ENCODE results near the gene RETREG2.

GRCh38 chr2:219219784-219220532 lies 41.9 kb downstream of the RETREG2 start:
- TF ChIP-seq, protein P1, sequence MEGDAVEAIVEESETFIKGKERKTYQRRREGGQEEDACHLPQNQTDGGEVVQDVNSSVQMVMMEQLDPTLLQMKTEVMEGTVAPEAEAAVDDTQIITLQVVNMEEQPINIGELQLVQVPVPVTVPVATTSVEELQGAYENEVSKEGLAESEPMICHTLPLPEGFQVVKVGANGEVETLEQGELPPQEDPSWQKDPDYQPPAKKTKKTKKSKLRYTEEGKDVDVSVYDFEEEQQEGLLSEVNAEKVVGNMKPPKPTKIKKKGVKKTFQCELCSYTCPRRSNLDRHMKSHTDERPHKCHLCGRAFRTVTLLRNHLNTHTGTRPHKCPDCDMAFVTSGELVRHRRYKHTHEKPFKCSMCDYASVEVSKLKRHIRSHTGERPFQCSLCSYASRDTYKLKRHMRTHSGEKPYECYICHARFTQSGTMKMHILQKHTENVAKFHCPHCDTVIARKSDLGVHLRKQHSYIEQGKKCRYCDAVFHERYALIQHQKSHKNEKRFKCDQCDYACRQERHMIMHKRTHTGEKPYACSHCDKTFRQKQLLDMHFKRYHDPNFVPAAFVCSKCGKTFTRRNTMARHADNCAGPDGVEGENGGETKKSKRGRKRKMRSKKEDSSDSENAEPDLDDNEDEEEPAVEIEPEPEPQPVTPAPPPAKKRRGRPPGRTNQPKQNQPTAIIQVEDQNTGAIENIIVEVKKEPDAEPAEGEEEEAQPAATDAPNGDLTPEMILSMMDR (IDR thresholded peaks at IDR 0.05), result no peak
- TF ChIP-seq POLR2AphosphoS5 (IDR thresholded peaks at IDR 0.05) (no peak), EP300 (IDR thresholded peaks at IDR 0.05; ENCODE audit: low read depth) (no peak), POLR2A (IDR thresholded peaks at IDR 0.05) (no peak)

All from transverse colon (tissue), 4 donors.